Upper lobe of left lung (tissue), 6 donors: Measurements from ENCODE around the gene GJA3. TPM values are rescaled to one million over a fixed set of nuclear protein-coding genes. Genes with fewer than 3 reads are reported as not detected.

Experiments
- total RNA-seq, 6 donors: library from RNA; depleted of rRNA in 4 of 6; stranded (reverse); fragments of >200 nt in 4 of 6; gene quantifications; one replicate each; pipeline versions ENCODE4 v1.1.0 to v1.2.1, GENCODE V29; 2016 to 2021
- donor health status: DM: no; HTN: no; CAD: no; lungs with moderate emphysema.
- donor health status: DM: no; HTN: yes; CAD: no; lungs with severe emphysema.

Gene GJA3
- total RNA-seq, 6 donors from 2014 or later = 0.07 to 0.10 TPM; not detected in 4

Other genes with a start within 250 kb of the GJA3 start
- gene ZMYM2, start 202.3 kb downstream of the GJA3 start, total RNA-seq = 100 to 1,000 TPM in 1 of 6 donors, 10 to 100 TPM in 5; 36.8 to 101 (median 59.4) TPM
- gene GJB2, start 31.9 kb upstream of the GJA3 start, total RNA-seq = 1 to 10 TPM in 2 of 6 donors, under 1 TPM in 3, not detected in 1; 0.31 to 1.5 (median 0.76) TPM
- gene GJB6, start 71.3 kb upstream of the GJA3 start, total RNA-seq = not detected